ENCODE measurements around the gene SENP1. TPM values are rescaled to one million over a fixed set of nuclear protein-coding genes. Genes with fewer than 3 reads are reported as not detected.

Gene SENP1
- total RNA-seq, 1 experiment from 2014 or later, result 23.0 TPM

- DNase-seq, result no peak
- Histone ChIP-seq H3K9me2 (ENCODE audit: insufficient read depth) (no peaks in the 10 kb centered on the region), H3K27ac (no peak overlapping the region), H3F3A (ENCODE audit: insufficient read depth, low read depth) (peaks cover 16% of the 10 kb centered on the region; the same call in 1 of the 2 replicates), H4K20me1 (ENCODE audit: insufficient read depth) (no peaks in the 10 kb centered on the region), H2AFZ (no peak overlapping the region), H3K27me3 (ENCODE audit: insufficient read depth, low read depth) (no peaks in the 10 kb centered on the region), H3K36me3 (ENCODE audit: low read depth) (peaks cover 10% of the 10 kb centered on the region; the same call in 1 of the 2 replicates), H3K4me2 (no peak overlapping the region), H3K9me3 (ENCODE audit: insufficient read depth, low read depth) (peaks cover 6% of the 10 kb centered on the region; the same call in 1 of the 2 replicates), H3K4me1 (replicated peaks; ENCODE audit: insufficient read depth) (peaks cover 29% of the 10 kb centered on the region), H3K4me3 (no peak overlapping the region), H3K79me2 (ENCODE audit: low read depth) (no peaks in the 10 kb centered on the region)
- BruUV-seq (replicated peaks), result no TSS peak
- CTCF ChIA-PET, result interaction anchor here (0.6 kb wide), 1 partner anchor 489 kb away, joined by 16 read pairs; no protein-coding TSS in a partner anchor
- intact Hi-C loops (cut with micrococcal nuclease; ENCODE audit: unreplicated experiment), result no loop called here
- TF ChIP-seq, protein P1, sequence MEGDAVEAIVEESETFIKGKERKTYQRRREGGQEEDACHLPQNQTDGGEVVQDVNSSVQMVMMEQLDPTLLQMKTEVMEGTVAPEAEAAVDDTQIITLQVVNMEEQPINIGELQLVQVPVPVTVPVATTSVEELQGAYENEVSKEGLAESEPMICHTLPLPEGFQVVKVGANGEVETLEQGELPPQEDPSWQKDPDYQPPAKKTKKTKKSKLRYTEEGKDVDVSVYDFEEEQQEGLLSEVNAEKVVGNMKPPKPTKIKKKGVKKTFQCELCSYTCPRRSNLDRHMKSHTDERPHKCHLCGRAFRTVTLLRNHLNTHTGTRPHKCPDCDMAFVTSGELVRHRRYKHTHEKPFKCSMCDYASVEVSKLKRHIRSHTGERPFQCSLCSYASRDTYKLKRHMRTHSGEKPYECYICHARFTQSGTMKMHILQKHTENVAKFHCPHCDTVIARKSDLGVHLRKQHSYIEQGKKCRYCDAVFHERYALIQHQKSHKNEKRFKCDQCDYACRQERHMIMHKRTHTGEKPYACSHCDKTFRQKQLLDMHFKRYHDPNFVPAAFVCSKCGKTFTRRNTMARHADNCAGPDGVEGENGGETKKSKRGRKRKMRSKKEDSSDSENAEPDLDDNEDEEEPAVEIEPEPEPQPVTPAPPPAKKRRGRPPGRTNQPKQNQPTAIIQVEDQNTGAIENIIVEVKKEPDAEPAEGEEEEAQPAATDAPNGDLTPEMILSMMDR (conservative IDR thresholded peaks at IDR 0.05), result no peak
- TF ChIP-seq EZH2 (IDR thresholded peaks at IDR 0.05; ENCODE audit: low read depth), result no peak
- POLR2A ChIA-PET (ENCODE audit: unreplicated experiment), result no interaction called here
Measured at GRCh38 chr12:48044396-48044795, 61.5 kb downstream of the SENP1 start.

GRCh38 chr12:48043771-48044170 lies 62.1 kb downstream of the SENP1 start:
- Histone ChIP-seq H3F3A (ENCODE audit: insufficient read depth, low read depth) (peaks cover 16% of the 10 kb centered on the region; the same call in 1 of the 2 replicates), H3K4me2 (no peak overlapping the region), H4K20me1 (ENCODE audit: insufficient read depth) (no peaks in the 10 kb centered on the region), H3K9me2 (ENCODE audit: insufficient read depth) (no peaks in the 10 kb centered on the region), H3K4me3 (no peak overlapping the region), H3K79me2 (ENCODE audit: low read depth) (no peaks in the 10 kb centered on the region), H3K27ac (no peak overlapping the region), H3K4me1 (replicated peaks; ENCODE audit: insufficient read depth) (peaks cover 29% of the 10 kb centered on the region), H3K9me3 (ENCODE audit: insufficient read depth, low read depth) (peaks cover 6% of the 10 kb centered on the region; the same call in 1 of the 2 replicates), H3K36me3 (ENCODE audit: low read depth) (peaks cover 8% of the 10 kb centered on the region; the same call in 1 of the 2 replicates), H2AFZ (no peak overlapping the region), H3K27me3 (ENCODE audit: insufficient read depth, low read depth) (no peaks in the 10 kb centered on the region)
- DNase-seq, result no peak
- TF ChIP-seq, protein P1 (conservative IDR thresholded peaks at IDR 0.05), result no peak
- no peak for TF ChIP-seq EZH2 (IDR thresholded peaks at IDR 0.05; ENCODE audit: low read depth)
- intact Hi-C loops (cut with micrococcal nuclease; ENCODE audit: unreplicated experiment), result no loop called here
- ChIA-PET POLR2A (ENCODE audit: unreplicated experiment) (no interaction called here), CTCF (interaction anchor here (0.6 to 0.7 kb wide), 2 partner anchors 169 to 490 kb away, joined by 3 to 16 read pairs; no protein-coding TSS in a partner anchor)
- BruUV-seq (replicated peaks), result no TSS peak

DNA sequence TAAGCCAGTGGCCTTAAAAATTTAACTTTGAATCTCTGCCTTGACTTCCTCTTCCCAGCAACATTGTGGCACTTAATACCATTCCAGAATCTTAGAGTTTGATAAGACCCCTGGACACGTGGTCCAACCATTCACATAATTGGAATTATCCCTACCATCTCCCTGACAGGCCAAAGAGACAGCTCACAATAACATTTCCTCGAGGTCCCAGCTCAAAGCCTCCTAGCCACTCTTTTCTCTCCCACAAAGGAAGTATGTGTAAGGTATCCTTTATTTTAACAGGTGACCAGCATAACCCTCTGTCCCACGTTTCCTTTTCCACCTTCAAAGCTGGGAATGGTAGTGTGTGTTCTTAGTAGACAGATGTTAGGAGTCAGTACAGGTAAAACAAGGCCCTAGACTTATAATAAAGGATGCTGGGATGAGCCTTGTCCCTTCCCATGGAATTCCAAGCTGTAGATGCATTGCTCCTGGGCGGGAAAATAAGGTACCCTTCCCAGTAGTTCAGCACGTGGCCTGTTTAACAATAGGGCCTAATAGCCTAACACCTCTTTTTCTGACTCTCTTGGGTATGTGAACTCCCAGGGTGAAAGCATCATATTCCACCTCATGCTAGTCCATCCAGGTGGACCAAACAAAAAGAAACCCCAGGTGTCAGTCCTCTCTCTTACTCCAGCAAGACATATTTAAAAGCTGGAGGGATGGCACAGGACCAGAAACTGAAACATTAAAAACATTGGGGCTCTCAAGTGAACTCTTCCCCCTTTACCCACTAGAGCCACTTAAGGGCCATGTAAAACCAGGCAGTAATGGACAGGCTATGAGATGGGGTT lies 64.1 kb downstream of the SENP1 start:
- CTCF ChIA-PET, result no interaction called here
- BruUV-seq (replicated peaks), result no TSS peak
- no peak overlapping the region for H3K4me2 ChIP-seq

More for the DNA sequence above, 64.1 kb downstream of the SENP1 start:
- no peak overlapping the region for H3K27ac ChIP-seq
- no peaks in the 10 kb centered on the region for H3K9me2 ChIP-seq (ENCODE audit: insufficient read depth)
- H2AFZ ChIP-seq, result no peak overlapping the region
- no peaks in the 10 kb centered on the region for H3K9me3 ChIP-seq (ENCODE audit: insufficient read depth, low read depth)
- H3F3A ChIP-seq (ENCODE audit: insufficient read depth, low read depth), result peaks cover 14% of the 10 kb centered on the region; the same call in 1 of the 2 replicates
- no peaks in the 10 kb centered on the region for H3K79me2 ChIP-seq (ENCODE audit: low read depth)
- H3K4me3 ChIP-seq, result no peak overlapping the region
- no peaks in the 10 kb centered on the region for H4K20me1 ChIP-seq (ENCODE audit: insufficient read depth)
- intact Hi-C loops (cut with micrococcal nuclease; ENCODE audit: unreplicated experiment), result no loop called here
- no peak for DNase-seq
- peaks cover 6% of the 10 kb centered on the region; the same call in 1 of the 2 replicates for H3K36me3 ChIP-seq (ENCODE audit: low read depth)
- H3K27me3 ChIP-seq (ENCODE audit: insufficient read depth, low read depth), result no peaks in the 10 kb centered on the region
- H3K4me1 ChIP-seq (replicated peaks; ENCODE audit: insufficient read depth), result peaks cover 16% of the 10 kb centered on the region
- TF ChIP-seq, protein P1 (conservative IDR thresholded peaks at IDR 0.05), result no peak
- POLR2A ChIA-PET (ENCODE audit: unreplicated experiment), result no interaction called here
